Stimulated activated CD8-positive, alpha-beta memory T cell treated with anti-CD3 and anti-CD28 coated beads, Interleukin-15, amount 100 ng/mL, for 1 hour (primary cell): ENCODE data around the gene PRH1.

Experiments
- DNase-seq: peaks from one replicate; pipeline ENCODE4 v3.0.0-alpha.2; 2020; ENCODE audit warnings: low read depth

The PRH1 gene

GRCh38 chr12:10838461-10838860 lies 45.6 kb downstream of the PRH1 start:
- DNase-seq, result no peak
